NOMO-1 (cell line): ENCODE measurements around the gene SLCO4A1.

Source experiments
- DNase-seq, 2 experiments: peaks; one replicate each; lab custom pipeline; 2025; ENCODE audit not compliant: unreplicated experiment in 2 of 2; lab: John Stamatoyannopoulos, UW

Gene SLCO4A1

GRCh38 chr20:62663145-62664018, 21.1 kb downstream of the SLCO4A1 start:
- no peak for DNase-seq

- DNase-seq = no peak
Observed at GRCh38 chr20:62664019-62664971, 22.0 kb downstream of the SLCO4A1 start.

- no peak for DNase-seq
Observed at GRCh38 chr20:62665153-62665754, 23.0 kb downstream of the SLCO4A1 start.

- no peak for DNase-seq
Observed at GRCh38 chr20:62665826-62666735, 23.8 kb downstream of the SLCO4A1 start.

GRCh38 chr20:62666736-62667529, 24.6 kb downstream of the SLCO4A1 start:
- no peak for DNase-seq

- no peak for DNase-seq
Observed at GRCh38 chr20:62667530-62668440, 25.5 kb downstream of the SLCO4A1 start.

- DNase-seq = peak; percentile 3 to 24
Observed at GRCh38 chr20:62668441-62669027, 26.2 kb downstream of the SLCO4A1 start.

GRCh38 chr20:62669249-62669648, 26.9 kb downstream of the SLCO4A1 start:
- no peak for DNase-seq

- DNase-seq = no peak
Observed at GRCh38 chr20:62670156-62670555, 27.9 kb downstream of the SLCO4A1 start.

GRCh38 chr20:62670998-62671397, 28.7 kb downstream of the SLCO4A1 start:
- no peak for DNase-seq

- peak; percentile 67 to 76 for DNase-seq
Observed at GRCh38 chr20:62671765-62672164, 29.5 kb downstream of the SLCO4A1 start.

GRCh38 chr20:62674370-62674769, 32.1 kb downstream of the SLCO4A1 start:
- DNase-seq = no peak

- DNase-seq = peak; percentile 80 to 81
Observed at GRCh38 chr20:62675156-62675876, 33.0 kb downstream of the SLCO4A1 start.

GRCh38 chr20:62675877-62676260, 33.6 kb downstream of the SLCO4A1 start:
- DNase-seq = peak in 1 of 2 experiments; percentile 24

- no peak for DNase-seq
Observed at GRCh38 chr20:62676976-62677375, 34.7 kb downstream of the SLCO4A1 start.

- DNase-seq = no peak
Observed at GRCh38 chr20:62677678-62678077, 35.4 kb downstream of the SLCO4A1 start.

GRCh38 chr20:62678553-62678952, 36.2 kb downstream of the SLCO4A1 start:
- peak; percentile 81 to 92 for DNase-seq
